Activated naive CD8-positive, alpha-beta T cell treated with anti-CD3 and anti-CD28 coated beads, Interleukin-2, amount 50 U/mL, for 24 hours (primary cell): ENCODE results near the gene EEF1A1.
"Not testable (repeated sequence)": the region's sequence is repeated elsewhere in the genome, so short reads cannot be mapped to it uniquely, and the experiment has no call there.

Source experiments
- ATAC-seq: fragments of 150-1000 bp; cut with Tn5 transposase; one replicate; pipeline ENCODE4 v1.10.0; 2021
- DNase-seq: peaks from one replicate; pipeline ENCODE4 v3.0.0; 2021
- H3K27ac Mint-ChIP-seq: one replicate; pipeline ENCODE4 v1.8.0; 2021; ENCODE audit warnings: mild to moderate bottlenecking, mixed read lengths
- H3K27me3 Mint-ChIP-seq: one replicate; pipeline ENCODE4 v1.8.0; 2021; ENCODE audit warnings: mixed read lengths
- H3K36me3 Mint-ChIP-seq: one replicate; pipeline ENCODE4 v1.8.0; 2021; ENCODE audit warnings: low read depth, mixed read lengths
- H3K4me1 Mint-ChIP-seq: one replicate; pipeline ENCODE4 v1.8.0; 2021; ENCODE audit warnings: mixed read lengths
- H3K4me3 Mint-ChIP-seq: one replicate; pipeline ENCODE4 v1.8.0; 2021; ENCODE audit warnings: mild to moderate bottlenecking, moderate library complexity, mixed read lengths
- H3K9me3 Mint-ChIP-seq: one replicate; pipeline ENCODE4 v1.8.0; 2021; ENCODE audit warnings: mixed read lengths

Gene EEF1A1

GRCh38 chr6:73520688-73521350 lies at the start of gene EEF1A1:
TSS of gene EEF1A1 (minus strand) at chr6:73521032. CDS start at chr6:73520026, 1,006 bp downstream.
- H3K27me3 Mint-ChIP-seq = peaks cover 9% of the 10 kb centered on the region
- ATAC-seq (peak; percentile 64), DNase-seq (peak; percentile 99)
- H3K4me3 Mint-ChIP-seq = peak within 1 kb of the TSS; percentile 97
- peaks cover 67% of the 10 kb centered on the region for H3K4me1 Mint-ChIP-seq
- H3K36me3 Mint-ChIP-seq = peaks cover 60% of the 10 kb centered on the region
- H3K27ac Mint-ChIP-seq = peak within 1 kb of the TSS; percentile 100
- H3K9me3 Mint-ChIP-seq = no peaks in the 10 kb centered on the region

GRCh38 chr6:73569121-73569520 lies 48.3 kb upstream of the EEF1A1 start:
- no peaks in the 10 kb centered on the region for H3K27me3 Mint-ChIP-seq

GRCh38 chr6:73566954-73567591 lies 46.2 kb upstream of the EEF1A1 start:
- no peaks in the 10 kb centered on the region for H3K36me3 Mint-ChIP-seq
- no peak overlapping the region for H3K27ac Mint-ChIP-seq
- ATAC-seq (no peak), DNase-seq (no peak)
- H3K4me1 Mint-ChIP-seq = peaks cover 3% of the 10 kb centered on the region
- H3K4me3 Mint-ChIP-seq = no peak overlapping the region
- H3K27me3 Mint-ChIP-seq = no peaks in the 10 kb centered on the region
- H3K9me3 Mint-ChIP-seq = no peaks in the 10 kb centered on the region

More at GRCh38 chr6:73569121-73569520, 48.3 kb upstream of the EEF1A1 start:
- Mint-ChIP-seq H3K9me3 (no peaks in the 10 kb centered on the region), H3K4me1 (peaks cover 3% of the 10 kb centered on the region), H3K36me3 (no peaks in the 10 kb centered on the region), H3K4me3 (no peak overlapping the region), H3K27ac (no peak overlapping the region)
- ATAC-seq (no peak), DNase-seq (no peak)

- not testable (repeated sequence) for H3K4me3 Mint-ChIP-seq, H3K36me3 Mint-ChIP-seq, DNase-seq, H3K9me3 Mint-ChIP-seq, H3K27me3 Mint-ChIP-seq, H3K4me1 Mint-ChIP-seq, H3K27ac Mint-ChIP-seq, ATAC-seq
These were observed 45.6 kb upstream of the EEF1A1 start for GRCh38 chr6:73566486-73566871.

GRCh38 chr6:73565767-73566485 lies 45.1 kb upstream of the EEF1A1 start:
- no peaks in the 10 kb centered on the region for H3K27me3 Mint-ChIP-seq
- no peak overlapping the region for H3K27ac Mint-ChIP-seq
- no peak for DNase-seq
- no peak overlapping the region for H3K4me3 Mint-ChIP-seq
- no peaks in the 10 kb centered on the region for H3K36me3 Mint-ChIP-seq
- H3K9me3 Mint-ChIP-seq = no peaks in the 10 kb centered on the region
- H3K4me1 Mint-ChIP-seq = peaks cover 1% of the 10 kb centered on the region
- ATAC-seq = no peak

GRCh38 chr6:73564578-73565345 lies 43.9 kb upstream of the EEF1A1 start:
- no peak for DNase-seq
- no peaks in the 10 kb centered on the region for H3K36me3 Mint-ChIP-seq
- H3K27ac Mint-ChIP-seq = no peak overlapping the region

GRCh38 chr6:73562558-73562957 lies 41.7 kb upstream of the EEF1A1 start:
- no peaks in the 10 kb centered on the region for H3K36me3 Mint-ChIP-seq
- H3K27me3 Mint-ChIP-seq = no peaks in the 10 kb centered on the region
- ATAC-seq = no peak
- H3K4me3 Mint-ChIP-seq = no peak overlapping the region
- H3K27ac Mint-ChIP-seq = no peak overlapping the region
- no peak for DNase-seq
- no peaks in the 10 kb centered on the region for H3K9me3 Mint-ChIP-seq
- H3K4me1 Mint-ChIP-seq = peaks cover 22% of the 10 kb centered on the region

More at GRCh38 chr6:73564578-73565345, 43.9 kb upstream of the EEF1A1 start:
- Mint-ChIP-seq H3K4me1 (peaks cover 13% of the 10 kb centered on the region), H3K27me3 (no peaks in the 10 kb centered on the region), H3K4me3 (no peak overlapping the region), H3K9me3 (no peaks in the 10 kb centered on the region)
- no peak for ATAC-seq

- DNase-seq (no peak), ATAC-seq (no peak)
- Mint-ChIP-seq H3K27me3 (no peaks in the 10 kb centered on the region), H3K27ac (no peak overlapping the region), H3K4me1 (peaks cover 22% of the 10 kb centered on the region), H3K36me3 (no peaks in the 10 kb centered on the region), H3K9me3 (no peaks in the 10 kb centered on the region), H3K4me3 (no peak overlapping the region)
These were observed 40.1 kb upstream of the EEF1A1 start for GRCh38 chr6:73560853-73561407.

GRCh38 chr6:73560182-73560732 lies 39.4 kb upstream of the EEF1A1 start:
- H3K4me3 Mint-ChIP-seq = no peak overlapping the region
- ATAC-seq (no peak), DNase-seq (no peak)
- peaks cover 22% of the 10 kb centered on the region for H3K4me1 Mint-ChIP-seq
- H3K27ac Mint-ChIP-seq = no peak overlapping the region
- no peaks in the 10 kb centered on the region for H3K36me3 Mint-ChIP-seq
- no peaks in the 10 kb centered on the region for H3K9me3 Mint-ChIP-seq
- no peaks in the 10 kb centered on the region for H3K27me3 Mint-ChIP-seq

GRCh38 chr6:73559399-73559794 lies 38.6 kb upstream of the EEF1A1 start:
- not testable (repeated sequence) for H3K27me3 Mint-ChIP-seq, H3K4me3 Mint-ChIP-seq, H3K9me3 Mint-ChIP-seq, ATAC-seq, DNase-seq, H3K36me3 Mint-ChIP-seq, H3K27ac Mint-ChIP-seq
- peaks cover 22% of the 10 kb centered on the region for H3K4me1 Mint-ChIP-seq

- no peaks in the 10 kb centered on the region for H3K27me3 Mint-ChIP-seq
- DNase-seq (no peak), ATAC-seq (no peak)
- no peak overlapping the region for H3K4me3 Mint-ChIP-seq
- H3K36me3 Mint-ChIP-seq = no peaks in the 10 kb centered on the region
- H3K27ac Mint-ChIP-seq = peak overlapping the region; percentile 37
- no peaks in the 10 kb centered on the region for H3K9me3 Mint-ChIP-seq
- peaks cover 22% of the 10 kb centered on the region for H3K4me1 Mint-ChIP-seq
These were observed 38.0 kb upstream of the EEF1A1 start for GRCh38 chr6:73558624-73559398.

- DNase-seq = no peak
- Mint-ChIP-seq H3K4me1 (peaks cover 22% of the 10 kb centered on the region), H3K4me3 (no peak overlapping the region), H3K27me3 (no peaks in the 10 kb centered on the region), H3K36me3 (no peaks in the 10 kb centered on the region), H3K27ac (no peak overlapping the region), H3K9me3 (no peaks in the 10 kb centered on the region)
- ATAC-seq = no peak
These were observed 36.0 kb upstream of the EEF1A1 start for GRCh38 chr6:73556836-73557235.

- H3K4me3 Mint-ChIP-seq, H3K27me3 Mint-ChIP-seq, H3K9me3 Mint-ChIP-seq, DNase-seq, H3K27ac Mint-ChIP-seq, ATAC-seq, H3K36me3 Mint-ChIP-seq: not testable (repeated sequence)
- peaks cover 17% of the 10 kb centered on the region for H3K4me1 Mint-ChIP-seq
These were observed 34.6 kb upstream of the EEF1A1 start for GRCh38 chr6:73555380-73555949.
